GM12878 (cell line): ENCODE results near the gene FAM221B. TPM values are rescaled to one million over a fixed set of nuclear protein-coding genes. Genes with fewer than 3 reads are reported as not detected.

ENCODE experiments used
- CEBPB ChIP-seq, 2 experiments: fragments of 150-350 bp in 1 of 2; IDR thresholded peaks; 2 replicates each; pipeline ENCODE4 v1.6.1; 2012 to 2014; ENCODE audit warnings: low read depth in 2 of 2, low read length in 2 of 2, borderline replicate concordance in 1 of 2, inconsistent platforms in 1 of 2
- CHD2 ChIP-seq: IDR thresholded peaks from 2 replicates; pipeline ENCODE4 v1.6.1; 2011; ENCODE audit warnings: low read depth, low read length, improper control_type of control experiment, borderline replicate concordance
- CREM ChIP-seq: IDR thresholded peaks from 2 replicates; pipeline ENCODE4 v1.6.1; 2014; ENCODE audit warnings: antibody characterized with exemption, low read depth
- EP300 ChIP-seq, 2 experiments: fragments of 150-350 bp in 1 of 2; IDR thresholded peaks; 2 replicates each; pipeline ENCODE4 v1.6.1; 2011 to 2012; ENCODE audit warnings: low read depth in 2 of 2, low read length in 2 of 2, borderline replicate concordance in 1 of 2, improper control_type of control experiment in 1 of 2, inconsistent platforms in 1 of 2; ENCODE audit not compliant: control insufficient read depth in 1 of 2
- HDAC2 ChIP-seq: fragments of 200-600 bp; sonication (generic); IDR thresholded peaks from 2 replicates; pipeline ENCODE4 v1.6.1; 2017
- KLF5 ChIP-seq: fragments of 450-650 bp; IDR thresholded peaks from 2 replicates; pipeline ENCODE4 v1.6.1; 2014; ENCODE audit warnings: mild to moderate bottlenecking; ENCODE audit not compliant: partially characterized antibody
- MTA3 ChIP-seq: IDR thresholded peaks from 2 replicates; pipeline ENCODE4 v1.6.1; 2012; ENCODE audit warnings: low read length, inconsistent platforms, borderline replicate concordance
- MXI1 ChIP-seq: fragments of 150-350 bp; IDR thresholded peaks from 2 replicates; pipeline ENCODE4 v1.6.1; 2011; ENCODE audit warnings: low read depth, mild to moderate bottlenecking, inconsistent platforms, low read length, improper control_type of control experiment
- NFIC ChIP-seq: IDR thresholded peaks from 2 replicates; pipeline ENCODE4 v1.6.1; 2012; ENCODE audit warnings: low read depth, mild to moderate bottlenecking, inconsistent platforms, low read length, moderate library complexity
- NFXL1 ChIP-seq: fragments of 450-650 bp; IDR thresholded peaks from 2 replicates; pipeline ENCODE4 v1.6.1; 2017; ENCODE audit warnings: antibody characterized with exemption, mild to moderate bottlenecking, borderline replicate concordance
- NFYB ChIP-seq: IDR thresholded peaks from 2 replicates; pipeline ENCODE4 v1.6.1; 2011; ENCODE audit warnings: low read depth, mild to moderate bottlenecking, low read length, improper control_type of control experiment, moderate library complexity; ENCODE audit not compliant: insufficient read depth
- RELA ChIP-seq: fragments of 450-650 bp; IDR thresholded peaks from 2 replicates; pipeline ENCODE4 v1.8.0; 2014; ENCODE audit warnings: borderline replicate concordance; ENCODE audit not compliant: partially characterized antibody
- RUNX3 ChIP-seq: IDR thresholded peaks from 2 replicates; pipeline ENCODE4 v1.6.1; 2012; ENCODE audit warnings: low read length, inconsistent platforms
- SUPT20H ChIP-seq: IDR thresholded peaks from 2 replicates; pipeline ENCODE4 v1.6.1; 2011; ENCODE audit warnings: low read depth, mild to moderate bottlenecking, low read length, moderate library complexity, borderline replicate concordance; ENCODE audit not compliant: control insufficient read depth
- ZNF384 ChIP-seq: IDR thresholded peaks from 2 replicates; pipeline ENCODE4 v1.6.1; 2012; ENCODE audit warnings: low read depth, mild to moderate bottlenecking, low read length, improper control_type of control experiment, borderline replicate concordance
- ZSCAN29 ChIP-seq: fragments of 450-650 bp; IDR thresholded peaks from 2 replicates; pipeline ENCODE4 v1.6.1; 2017; ENCODE audit warnings: mild to moderate bottlenecking, moderate library complexity
- polyA plus RNA-seq, 11 experiments: library from polyadenylated mRNA; depleted of rRNA in 4 of 11; unstranded in 6 of 11; stranded (reverse) in 5 of 11; fragments of >200 nt; fragmentation: Nextera tagmentation in 4 of 11; fragmentation: Illumina TruSeq in 1 of 11; extraction: Ambion mirVana in 4 of 11; extraction: Trizol in 1 of 11; gene quantifications; 1 replicate in 1 of 11; 2 replicates in 10 of 11; pipeline versions ENCODE4 v1.2.1 to v1.2.3, GENCODE V29; 2011 to 2016; ENCODE audit warnings: inconsistent platforms in 2 of 11, missing spikeins in 2 of 11, low read depth in 1 of 11
- total RNA-seq, 4 experiments: library from RNA; depleted of rRNA in 3 of 4; stranded (reverse); fragments of >200 nt in 3 of 4; fragmentation: Illumina TruSeq in 1 of 4; extraction: Trizol in 1 of 4; gene quantifications; 2 replicates each; pipeline versions ENCODE4 v1.2.1 to v1.2.3, GENCODE V29; 2013 to 2021
- TF ChIP-seq, protein P1 (sequence below): IDR thresholded peaks from 2 replicates; pipeline ENCODE4 v1.6.1; 2012; ENCODE audit warnings: mild to moderate bottlenecking, low read depth, low read length
- TF ChIP-seq, protein P2 (sequence below): fragments of 450-650 bp; formaldehyde crosslinking; IDR thresholded peaks from 2 replicates; pipeline ENCODE4 v1.5.0; 2022; ENCODE audit warnings: mild to moderate bottlenecking, missing genetic modification characterization
- TF ChIP-seq, protein P3 (sequence below): fragments of 450-650 bp; conservative IDR thresholded peaks from 2 replicates; pipeline ENCODE4 v1.6.1; 2017; ENCODE audit warnings: mild to moderate bottlenecking, moderate library complexity
- TF ChIP-seq, protein P4 (sequence below): IDR thresholded peaks from 2 replicates; pipeline ENCODE4 v1.6.1; 2012; ENCODE audit warnings: low read depth, low read length, improper control_type of control experiment

Gene FAM221B
- total and polyA plus RNA-seq, 10 of the 15 experiments (the other 5 are each of a cell fraction or from before 2014, with no cell fraction given): 0.02 to 0.12 (median 0.04) TPM; not detected in 5

DNA sequence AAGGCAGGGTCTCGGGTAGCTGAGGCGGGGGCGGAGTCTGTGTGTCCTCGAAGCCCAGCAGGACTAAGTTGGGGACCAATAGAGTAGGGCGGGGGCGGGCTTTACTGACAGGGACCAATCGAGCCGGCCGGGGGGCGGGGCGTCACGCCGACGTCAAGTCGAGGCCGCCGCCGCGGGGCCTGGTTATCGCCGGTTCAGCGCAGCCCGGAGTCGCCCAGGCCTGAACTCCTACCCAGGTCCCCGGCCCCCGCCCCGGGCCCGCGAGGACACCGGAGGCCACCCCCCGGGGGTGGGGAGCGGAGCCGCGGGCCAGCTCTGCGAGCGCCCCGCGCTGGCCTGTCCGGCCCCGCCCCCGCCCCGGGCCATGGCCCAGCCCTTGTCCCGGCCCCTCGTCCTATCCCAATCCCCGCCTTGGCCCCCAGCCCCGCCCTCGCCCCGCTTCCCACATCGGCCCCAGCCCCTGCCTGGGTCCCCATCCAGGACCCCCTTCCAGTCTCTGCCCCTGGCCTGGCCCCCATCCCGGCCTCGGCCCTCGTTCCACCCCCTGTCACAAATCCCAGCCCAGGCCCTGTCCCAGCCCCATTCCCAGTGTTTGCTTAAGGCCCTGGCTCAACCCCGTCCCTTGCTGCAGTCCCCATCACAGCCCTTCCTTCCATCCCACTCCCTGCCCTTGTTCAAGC lies 692 bp upstream of the FAM221B start, which contains the start of gene TMEM8B (continued):
- TF ChIP-seq, protein P1, sequence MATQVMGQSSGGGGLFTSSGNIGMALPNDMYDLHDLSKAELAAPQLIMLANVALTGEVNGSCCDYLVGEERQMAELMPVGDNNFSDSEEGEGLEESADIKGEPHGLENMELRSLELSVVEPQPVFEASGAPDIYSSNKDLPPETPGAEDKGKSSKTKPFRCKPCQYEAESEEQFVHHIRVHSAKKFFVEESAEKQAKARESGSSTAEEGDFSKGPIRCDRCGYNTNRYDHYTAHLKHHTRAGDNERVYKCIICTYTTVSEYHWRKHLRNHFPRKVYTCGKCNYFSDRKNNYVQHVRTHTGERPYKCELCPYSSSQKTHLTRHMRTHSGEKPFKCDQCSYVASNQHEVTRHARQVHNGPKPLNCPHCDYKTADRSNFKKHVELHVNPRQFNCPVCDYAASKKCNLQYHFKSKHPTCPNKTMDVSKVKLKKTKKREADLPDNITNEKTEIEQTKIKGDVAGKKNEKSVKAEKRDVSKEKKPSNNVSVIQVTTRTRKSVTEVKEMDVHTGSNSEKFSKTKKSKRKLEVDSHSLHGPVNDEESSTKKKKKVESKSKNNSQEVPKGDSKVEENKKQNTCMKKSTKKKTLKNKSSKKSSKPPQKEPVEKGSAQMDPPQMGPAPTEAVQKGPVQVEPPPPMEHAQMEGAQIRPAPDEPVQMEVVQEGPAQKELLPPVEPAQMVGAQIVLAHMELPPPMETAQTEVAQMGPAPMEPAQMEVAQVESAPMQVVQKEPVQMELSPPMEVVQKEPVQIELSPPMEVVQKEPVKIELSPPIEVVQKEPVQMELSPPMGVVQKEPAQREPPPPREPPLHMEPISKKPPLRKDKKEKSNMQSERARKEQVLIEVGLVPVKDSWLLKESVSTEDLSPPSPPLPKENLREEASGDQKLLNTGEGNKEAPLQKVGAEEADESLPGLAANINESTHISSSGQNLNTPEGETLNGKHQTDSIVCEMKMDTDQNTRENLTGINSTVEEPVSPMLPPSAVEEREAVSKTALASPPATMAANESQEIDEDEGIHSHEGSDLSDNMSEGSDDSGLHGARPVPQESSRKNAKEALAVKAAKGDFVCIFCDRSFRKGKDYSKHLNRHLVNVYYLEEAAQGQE: no peak
- no peak for TF ChIP-seq SUPT20H
- TF ChIP-seq RUNX3: no peak
- TF ChIP-seq CHD2: peak; percentile 24; the same call in 1 of the 2 replicates
- TF ChIP-seq NFXL1: no peak
- TF ChIP-seq KLF5: no peak
- no peak for TF ChIP-seq HDAC2
- TF ChIP-seq MTA3: no peak
- TF ChIP-seq CREM: peak; percentile 57; the same call in 1 of the 2 replicates
- peak; percentile 92 for TF ChIP-seq NFYB
- TF ChIP-seq NFIC: no peak
- TF ChIP-seq, protein P2, sequence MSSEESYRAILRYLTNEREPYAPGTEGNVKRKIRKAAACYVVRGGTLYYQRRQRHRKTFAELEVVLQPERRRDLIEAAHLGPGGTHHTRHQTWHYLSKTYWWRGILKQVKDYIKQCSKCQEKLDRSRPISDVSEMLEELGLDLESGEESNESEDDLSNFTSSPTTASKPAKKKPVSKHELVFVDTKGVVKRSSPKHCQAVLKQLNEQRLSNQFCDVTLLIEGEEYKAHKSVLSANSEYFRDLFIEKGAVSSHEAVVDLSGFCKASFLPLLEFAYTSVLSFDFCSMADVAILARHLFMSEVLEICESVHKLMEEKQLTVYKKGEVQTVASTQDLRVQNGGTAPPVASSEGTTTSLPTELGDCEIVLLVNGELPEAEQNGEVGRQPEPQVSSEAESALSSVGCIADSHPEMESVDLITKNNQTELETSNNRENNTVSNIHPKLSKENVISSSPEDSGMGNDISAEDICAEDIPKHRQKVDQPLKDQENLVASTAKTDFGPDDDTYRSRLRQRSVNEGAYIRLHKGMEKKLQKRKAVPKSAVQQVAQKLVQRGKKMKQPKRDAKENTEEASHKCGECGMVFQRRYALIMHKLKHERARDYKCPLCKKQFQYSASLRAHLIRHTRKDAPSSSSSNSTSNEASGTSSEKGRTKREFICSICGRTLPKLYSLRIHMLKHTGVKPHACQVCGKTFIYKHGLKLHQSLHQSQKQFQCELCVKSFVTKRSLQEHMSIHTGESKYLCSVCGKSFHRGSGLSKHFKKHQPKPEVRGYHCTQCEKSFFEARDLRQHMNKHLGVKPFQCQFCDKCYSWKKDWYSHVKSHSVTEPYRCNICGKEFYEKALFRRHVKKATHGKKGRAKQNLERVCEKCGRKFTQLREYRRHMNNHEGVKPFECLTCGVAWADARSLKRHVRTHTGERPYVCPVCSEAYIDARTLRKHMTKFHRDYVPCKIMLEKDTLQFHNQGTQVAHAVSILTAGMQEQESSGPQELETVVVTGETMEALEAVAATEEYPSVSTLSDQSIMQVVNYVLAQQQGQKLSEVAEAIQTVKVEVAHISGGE (CRISPR knock-in tag): no peak
- no peak for TF ChIP-seq MXI1
- no peak for TF ChIP-seq ZSCAN29
- TF ChIP-seq CEBPB (IDR thresholded peaks at IDR 0.05; ENCODE audit: borderline replicate concordance in 1 of 2, low read depth in 2 of 2, low read length in 2 of 2): no peak
- no peak for TF ChIP-seq EP300 (IDR thresholded peaks at IDR 0.05; ENCODE audit: borderline replicate concordance in 1 of 2, control insufficient read depth in 1 of 2, low read depth in 2 of 2, low read length in 2 of 2)
- TF ChIP-seq, protein P3, sequence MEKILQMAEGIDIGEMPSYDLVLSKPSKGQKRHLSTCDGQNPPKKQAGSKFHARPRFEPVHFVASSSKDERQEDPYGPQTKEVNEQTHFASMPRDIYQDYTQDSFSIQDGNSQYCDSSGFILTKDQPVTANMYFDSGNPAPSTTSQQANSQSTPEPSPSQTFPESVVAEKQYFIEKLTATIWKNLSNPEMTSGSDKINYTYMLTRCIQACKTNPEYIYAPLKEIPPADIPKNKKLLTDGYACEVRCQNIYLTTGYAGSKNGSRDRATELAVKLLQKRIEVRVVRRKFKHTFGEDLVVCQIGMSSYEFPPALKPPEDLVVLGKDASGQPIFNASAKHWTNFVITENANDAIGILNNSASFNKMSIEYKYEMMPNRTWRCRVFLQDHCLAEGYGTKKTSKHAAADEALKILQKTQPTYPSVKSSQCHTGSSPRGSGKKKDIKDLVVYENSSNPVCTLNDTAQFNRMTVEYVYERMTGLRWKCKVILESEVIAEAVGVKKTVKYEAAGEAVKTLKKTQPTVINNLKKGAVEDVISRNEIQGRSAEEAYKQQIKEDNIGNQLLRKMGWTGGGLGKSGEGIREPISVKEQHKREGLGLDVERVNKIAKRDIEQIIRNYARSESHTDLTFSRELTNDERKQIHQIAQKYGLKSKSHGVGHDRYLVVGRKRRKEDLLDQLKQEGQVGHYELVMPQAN: no peak
- no peak for TF ChIP-seq ZNF384
- TF ChIP-seq, protein P4, sequence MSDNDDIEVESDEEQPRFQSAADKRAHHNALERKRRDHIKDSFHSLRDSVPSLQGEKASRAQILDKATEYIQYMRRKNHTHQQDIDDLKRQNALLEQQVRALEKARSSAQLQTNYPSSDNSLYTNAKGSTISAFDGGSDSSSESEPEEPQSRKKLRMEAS: no peak
- no peak for TF ChIP-seq RELA
